Peyer's patch (tissue), 4 donors: ENCODE measurements around the gene KHDC4.

Experiments used
- CTCF ChIP-seq, 6 experiments: fragments of 450-650 bp in 4 of 6; fragments of 200-600 bp in 2 of 6; sonication (generic) in 1 of 6; IDR thresholded peaks; one replicate each; pipeline ENCODE4 v1.5.1; 2017 to 2019; ENCODE audit warnings: antibody characterized with exemption in 6 of 6, mild to moderate bottlenecking in 3 of 6, moderate library complexity in 1 of 6
- POLR2A ChIP-seq, 2 donors: fragments of 450-650 bp; IDR thresholded peaks; one replicate each; pipeline ENCODE4 v1.5.1; 2017; ENCODE audit warnings: antibody characterized with exemption in 2 of 2, mild to moderate bottlenecking in 2 of 2, moderate library complexity in 2 of 2

GRCh38 chr1:155888481-155888880 is 45.7 kb downstream of the KHDC4 start:
- TF ChIP-seq CTCF (IDR thresholded peaks at IDR 0.05), result no peak
- TF ChIP-seq POLR2A (IDR thresholded peaks at IDR 0.05), result no peak
